Measurements from ENCODE around the gene LSMEM2. TPM values are rescaled to one million over a fixed set of nuclear protein-coding genes. Genes with fewer than 3 reads are reported as not detected.

Gene LSMEM2
- total and polyA plus RNA-seq, 4 experiments from 2014 or later: 0.20 TPM; not detected in 3

GRCh38 chr3:50266836-50267235 lies 12.1 kb upstream of the LSMEM2 start:
- Histone ChIP-seq H3K27ac (ENCODE audit: low read depth, low read length) (no peak overlapping the region), H3K27me3 (ENCODE audit: insufficient read depth, low read length) (no peaks in the 10 kb centered on the region), H3K4me1 (ENCODE audit: insufficient read depth, low read length) (no peaks in the 10 kb centered on the region), H3K36me3 (ENCODE audit: insufficient read depth, low read length) (no peaks in the 10 kb centered on the region), H3K9me3 (ENCODE audit: control insufficient read depth in 1 of 2, low read length in 2 of 2) (no peaks in the 10 kb centered on the region), H3K4me3 (ENCODE audit: low read length in 2 of 2) (no peak overlapping the region)
- H3K27me3 Mint-ChIP-seq: peaks cover 0 to 6% of the 10 kb centered on the region in 2 donors
- intact Hi-C loops (cut with micrococcal nuclease): no loop called here
- no peak overlapping the region for H3K4me3 Mint-ChIP-seq
- peaks cover 0 to 2% (median 0%) of the 10 kb centered on the region in 8 donors for H3K9me3 Mint-ChIP-seq
- DNase-seq: no peak
- H3K36me3 Mint-ChIP-seq: no peaks in the 10 kb centered on the region
- CTCF ChIA-PET (ENCODE audit: partially characterized antibody): interaction anchor here (0.7 to 1.7 kb wide), 5 partner anchors 8 to 72 kb away, joined by 3 to 8 read pairs (median 3); no protein-coding TSS in a partner anchor
- H3K27ac Mint-ChIP-seq: no peak overlapping the region
- POLR2A ChIA-PET (ENCODE audit: partially characterized antibody): no interaction called here
- peaks cover 0 to 4% (median 0%) of the 10 kb centered on the region in 4 donors for H3K4me1 Mint-ChIP-seq

GRCh38 chr3:50267280-50267913 lies 11.5 kb upstream of the LSMEM2 start:
- Mint-ChIP-seq H3K27ac (no peak overlapping the region), H3K9me3 (peaks cover 0 to 2% (median 0%) of the 10 kb centered on the region in 8 donors), H3K4me1 (peaks cover 0 to 4% (median 0%) of the 10 kb centered on the region in 4 donors), H3K27me3 (peaks cover 0 to 6% of the 10 kb centered on the region in 2 donors), H3K36me3 (no peaks in the 10 kb centered on the region), H3K4me3 (no peak overlapping the region)
- H3K27me3 ChIP-seq (ENCODE audit: insufficient read depth, low read length): no peaks in the 10 kb centered on the region
- H3K4me3 ChIP-seq (ENCODE audit: low read length in 2 of 2): no peak overlapping the region
- intact Hi-C loops (cut with micrococcal nuclease): no loop called here
- peak in 1 of 5 donors; percentile 27 for DNase-seq
- ChIA-PET POLR2A (ENCODE audit: partially characterized antibody) (interaction anchor here (0.9 kb wide), 1 partner anchor 73 kb away, joined by 3 read pairs; no protein-coding TSS in a partner anchor), CTCF (ENCODE audit: partially characterized antibody) (interaction anchor here (0.7 to 1.7 kb wide), 5 partner anchors 9 to 73 kb away, joined by 3 to 8 read pairs (median 3); no protein-coding TSS in a partner anchor)
- no peak overlapping the region for H3K27ac ChIP-seq (ENCODE audit: low read depth, low read length)
- H3K9me3 ChIP-seq (ENCODE audit: control insufficient read depth in 1 of 2, low read length in 2 of 2): no peaks in the 10 kb centered on the region
- no peaks in the 10 kb centered on the region for H3K4me1 ChIP-seq (ENCODE audit: insufficient read depth, low read length)
- no peaks in the 10 kb centered on the region for H3K36me3 ChIP-seq (ENCODE audit: insufficient read depth, low read length)

- H3K4me3 Mint-ChIP-seq: no peak overlapping the region
- H3K27ac Mint-ChIP-seq: peak overlapping the region in 1 of 7 donors; percentile 28
- no peaks in the 10 kb centered on the region for H3K36me3 ChIP-seq (ENCODE audit: insufficient read depth, low read length)
- H3K27me3 Mint-ChIP-seq: peaks cover 2 to 12% of the 10 kb centered on the region in 2 donors
- intact Hi-C loops (cut with micrococcal nuclease): no loop called here
- ChIA-PET CTCF (ENCODE audit: partially characterized antibody) (no interaction called here), POLR2A (ENCODE audit: partially characterized antibody) (interaction anchor here (0.9 kb wide), 1 partner anchor 74 kb away, joined by 3 read pairs; no protein-coding TSS in a partner anchor)
- no peaks in the 10 kb centered on the region for H3K9me3 ChIP-seq (ENCODE audit: control insufficient read depth in 1 of 2, low read length in 2 of 2)
- peaks cover 4% of the 10 kb centered on the region for H3K4me1 ChIP-seq (ENCODE audit: insufficient read depth, low read length)
- H3K4me1 Mint-ChIP-seq: peaks cover 3 to 9% (median 5%) of the 10 kb centered on the region in 4 donors
- peaks cover under 1% of the 10 kb centered on the region for H3K27me3 ChIP-seq (ENCODE audit: insufficient read depth, low read length)
- H3K4me3 ChIP-seq (ENCODE audit: low read length in 2 of 2): no peak overlapping the region
- no peaks in the 10 kb centered on the region for H3K9me3 Mint-ChIP-seq
- no peak overlapping the region for H3K27ac ChIP-seq (ENCODE audit: low read depth, low read length)
- H3K36me3 Mint-ChIP-seq: no peaks in the 10 kb centered on the region
- DNase-seq: no peak
These were observed 10.6 kb upstream of the LSMEM2 start for GRCh38 chr3:50268276-50268675.

GRCh38 chr3:50268703-50269451 lies 10.0 kb upstream of the LSMEM2 start, which contains the start of gene SEMA3B:
SEMA3B (plus strand) TSS chr3:50269147; CDS start chr3:50269241, 94 bp downstream.
- Histone ChIP-seq H3K27ac (ENCODE audit: low read depth, low read length) (no peak within 1 kb of the TSS), H3K36me3 (ENCODE audit: insufficient read depth, low read length) (no peaks in the 10 kb centered on the region), H3K9me3 (ENCODE audit: control insufficient read depth in 1 of 2, low read length in 2 of 2) (no peaks in the 10 kb centered on the region), H3K4me1 (ENCODE audit: insufficient read depth, low read length) (peaks cover 8% of the 10 kb centered on the region), H3K4me3 (ENCODE audit: low read length in 2 of 2) (no peak within 1 kb of the TSS), H3K27me3 (ENCODE audit: insufficient read depth, low read length) (peaks cover 7% of the 10 kb centered on the region)
- intact Hi-C loops (cut with micrococcal nuclease): no loop called here
- peak in 1 of 5 donors; percentile 14 for DNase-seq
- POLR2A ChIA-PET (ENCODE audit: partially characterized antibody): no interaction called here
- H3K27ac Mint-ChIP-seq: peak within 1 kb of the TSS in 2 of 7 donors; percentile 28 to 84
- no peak within 1 kb of the TSS for H3K4me3 Mint-ChIP-seq
- H3K36me3 Mint-ChIP-seq: no peaks in the 10 kb centered on the region
- CTCF ChIA-PET (ENCODE audit: partially characterized antibody): interaction anchor here (1.3 to 7.1 kb wide), 3 partner anchors 43 to 77 kb away, joined by 5 to 36 read pairs (median 10); no protein-coding TSS in a partner anchor
- no peaks in the 10 kb centered on the region for H3K9me3 Mint-ChIP-seq
- peaks cover 3 to 14% (median 5%) of the 10 kb centered on the region in 4 donors for H3K4me1 Mint-ChIP-seq
- peaks cover 2 to 12% of the 10 kb centered on the region in 2 donors for H3K27me3 Mint-ChIP-seq

GRCh38 chr3:50269460-50269859 lies 9.4 kb upstream of the LSMEM2 start:
- POLR2A ChIA-PET (ENCODE audit: partially characterized antibody): no interaction called here
- Histone ChIP-seq H3K36me3 (ENCODE audit: insufficient read depth, low read length) (no peaks in the 10 kb centered on the region), H3K4me3 (ENCODE audit: low read length in 2 of 2) (no peak overlapping the region), H3K9me3 (ENCODE audit: control insufficient read depth in 1 of 2, low read length in 2 of 2) (no peaks in the 10 kb centered on the region), H3K27me3 (ENCODE audit: insufficient read depth, low read length) (peaks cover 13% of the 10 kb centered on the region), H3K27ac (ENCODE audit: low read depth, low read length) (no peak overlapping the region), H3K4me1 (ENCODE audit: insufficient read depth, low read length) (peaks cover 14% of the 10 kb centered on the region)
- Mint-ChIP-seq H3K36me3 (no peaks in the 10 kb centered on the region), H3K27ac (no peak overlapping the region), H3K4me1 (peaks cover 8 to 20% (median 11%) of the 10 kb centered on the region in 4 donors), H3K27me3 (peaks cover 7 to 17% of the 10 kb centered on the region in 2 donors), H3K9me3 (no peaks in the 10 kb centered on the region), H3K4me3 (no peak overlapping the region)
- CTCF ChIA-PET (ENCODE audit: partially characterized antibody): interaction anchor here (1.3 to 7.1 kb wide), 3 partner anchors 43 to 77 kb away, joined by 5 to 36 read pairs (median 10); no protein-coding TSS in a partner anchor
- intact Hi-C loops (cut with micrococcal nuclease): no loop called here
- DNase-seq: no peak

GRCh38 chr3:50269977-50270413 lies 8.9 kb upstream of the LSMEM2 start:
- Mint-ChIP-seq H3K27me3 (peaks cover 10 to 20% of the 10 kb centered on the region in 2 donors), H3K27ac (peak overlapping the region in 1 of 7 donors; percentile 76), H3K36me3 (no peaks in the 10 kb centered on the region), H3K9me3 (no peaks in the 10 kb centered on the region), H3K4me3 (no peak overlapping the region), H3K4me1 (peaks cover 9 to 25% (median 14%) of the 10 kb centered on the region in 4 donors)
- Histone ChIP-seq H3K27ac (ENCODE audit: low read depth, low read length) (no peak overlapping the region), H3K27me3 (ENCODE audit: insufficient read depth, low read length) (peaks cover 18% of the 10 kb centered on the region), H3K4me3 (ENCODE audit: low read length in 2 of 2) (no peak overlapping the region), H3K9me3 (ENCODE audit: control insufficient read depth in 1 of 2, low read length in 2 of 2) (no peaks in the 10 kb centered on the region), H3K4me1 (ENCODE audit: insufficient read depth, low read length) (peaks cover 20% of the 10 kb centered on the region), H3K36me3 (ENCODE audit: insufficient read depth, low read length) (no peaks in the 10 kb centered on the region)
- intact Hi-C loops (cut with micrococcal nuclease): no loop called here
- POLR2A ChIA-PET (ENCODE audit: partially characterized antibody): no interaction called here
- no peak for DNase-seq
- CTCF ChIA-PET (ENCODE audit: partially characterized antibody): interaction anchor here (1.3 to 7.1 kb wide), 3 partner anchors 44 to 78 kb away, joined by 5 to 36 read pairs (median 10); no protein-coding TSS in a partner anchor
